Keratinocyte (primary cell): ENCODE results near the gene PLP1.

Experiments
- CTCF ChIP-seq, 3 experiments: IDR thresholded peaks in 1 of 3; conservative IDR thresholded peaks in 1 of 3; optimal IDR thresholded peaks in 1 of 3; 2 replicates in 2 of 3; 3 replicates in 1 of 3; pipeline versions ENCODE3 to v1.5.1; 2011; ENCODE audit warnings: low read length in 3 of 3, mild to moderate bottlenecking in 3 of 3, moderate library complexity in 2 of 3, control low read depth in 1 of 3, inconsistent platforms in 1 of 3; ENCODE audit not compliant: insufficient read depth in 2 of 3; ENCODE audit errors: extremely low read depth in 1 of 3
- EZH2 ChIP-seq: IDR thresholded peaks from one replicate; pipeline ENCODE4 v1.6.1; 2012; ENCODE audit warnings: inconsistent platforms, mild to moderate bottlenecking, low read length, moderate library complexity

GRCh38 chrX:103831342-103831802, 54.7 kb downstream of the PLP1 start:
- TF ChIP-seq EZH2 = no peak
- no peak for TF ChIP-seq CTCF (optimal IDR thresholded peaks at IDR 0.05 in 1 of 3, IDR thresholded peaks at IDR 0.05 in 1 of 3, conservative IDR thresholded peaks at IDR 0.05 in 1 of 3; ENCODE audit: extremely low read depth in 1 of 3, insufficient read depth in 2 of 3, low read length in 3 of 3)
